Vagina (tissue), 2 donors: Measurements from ENCODE around the gene ATN1.

Experiments used
- POLR2A ChIP-seq, 2 donors: fragments of 450-650 bp; IDR thresholded peaks; one replicate each; pipeline ENCODE4 v1.6.1; 2017; ENCODE audit warnings: antibody characterized with exemption in 2 of 2, mild to moderate bottlenecking in 2 of 2, moderate library complexity in 2 of 2
- POLR2AphosphoS5 ChIP-seq, 2 donors: sonication (generic); formaldehyde crosslinking; IDR thresholded peaks; one replicate each; pipeline ENCODE4 v1.9.0; 2017; ENCODE audit warnings: antibody characterized with exemption in 2 of 2, mild to moderate bottlenecking in 2 of 2, low read depth in 1 of 2; ENCODE audit not compliant: insufficient read depth in 1 of 2
- TF ChIP-seq, protein P1 (sequence below), 3 experiments: fragments of 450-650 bp in 2 of 3; fragments of 200-600 bp in 1 of 3; sonication (generic) in 1 of 3; IDR thresholded peaks; one replicate each; pipeline ENCODE4 v1.5.1; 2017 to 2019; ENCODE audit warnings: antibody characterized with exemption in 3 of 3, mild to moderate bottlenecking in 2 of 3, moderate library complexity in 2 of 3

- TF ChIP-seq POLR2AphosphoS5 (IDR thresholded peaks at IDR 0.05; ENCODE audit: insufficient read depth in 1 of 2, low read depth in 1 of 2) (no peak), POLR2A (IDR thresholded peaks at IDR 0.05) (no peak)
- TF ChIP-seq, protein P1, sequence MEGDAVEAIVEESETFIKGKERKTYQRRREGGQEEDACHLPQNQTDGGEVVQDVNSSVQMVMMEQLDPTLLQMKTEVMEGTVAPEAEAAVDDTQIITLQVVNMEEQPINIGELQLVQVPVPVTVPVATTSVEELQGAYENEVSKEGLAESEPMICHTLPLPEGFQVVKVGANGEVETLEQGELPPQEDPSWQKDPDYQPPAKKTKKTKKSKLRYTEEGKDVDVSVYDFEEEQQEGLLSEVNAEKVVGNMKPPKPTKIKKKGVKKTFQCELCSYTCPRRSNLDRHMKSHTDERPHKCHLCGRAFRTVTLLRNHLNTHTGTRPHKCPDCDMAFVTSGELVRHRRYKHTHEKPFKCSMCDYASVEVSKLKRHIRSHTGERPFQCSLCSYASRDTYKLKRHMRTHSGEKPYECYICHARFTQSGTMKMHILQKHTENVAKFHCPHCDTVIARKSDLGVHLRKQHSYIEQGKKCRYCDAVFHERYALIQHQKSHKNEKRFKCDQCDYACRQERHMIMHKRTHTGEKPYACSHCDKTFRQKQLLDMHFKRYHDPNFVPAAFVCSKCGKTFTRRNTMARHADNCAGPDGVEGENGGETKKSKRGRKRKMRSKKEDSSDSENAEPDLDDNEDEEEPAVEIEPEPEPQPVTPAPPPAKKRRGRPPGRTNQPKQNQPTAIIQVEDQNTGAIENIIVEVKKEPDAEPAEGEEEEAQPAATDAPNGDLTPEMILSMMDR (IDR thresholded peaks at IDR 0.05): no peak
These were observed 2.0 kb downstream of the ATN1 start for GRCh38 chr12:6929466-6930452.
